Endothelial cell of umbilical vein (primary cell): ENCODE data around the gene JARID2. TPM values are rescaled to one million over a fixed set of nuclear protein-coding genes. Genes with fewer than 3 reads are reported as not detected.

Source experiments
- BruUV-seq: library from RNA; stranded (reverse); fragments of 400-500 nt; replicated peaks from 2 replicates; lab custom pipeline; 2021; lab: Mats Ljungman, UMichigan
- CTCF ChIA-PET: fragments of 300-600, 350-600 bp; sonication (Branson Sonifier 250); formaldehyde crosslinking; loops from one replicate; lab custom pipeline; 2021; ENCODE audit warnings: antibody characterized with exemption, inconsistent platforms; lab: Charles Lee
- POLR2A ChIA-PET: fragments of 300-600, 350-600 bp; sonication (Branson Sonifier 250); formaldehyde crosslinking; loops from one replicate; lab custom pipeline; 2021; ENCODE audit warnings: antibody characterized with exemption, inconsistent platforms; lab: Charles Lee
- DNase-seq: peaks from one replicate; pipeline ENCODE4 v3.0.0-alpha.2; 2011; ENCODE audit warnings: low read depth, low spot score
- FAIRE-seq: peaks from 2 replicates; lab custom pipeline; 2011; peaks lifted over from hg19 to GRCh38; lab: Jason Lieb, UNC
- H2AFZ ChIP-seq: 2 replicates; pipeline ENCODE4 v1.6.0; 2012; ENCODE audit warnings: low read depth, low read length, control low read depth, inconsistent platforms
- H3K27ac ChIP-seq: 2 replicates; pipeline ENCODE4 v1.5.1; 2011; ENCODE audit warnings: low read depth, mild to moderate bottlenecking, control low read depth, low read length, moderate library complexity; ENCODE audit not compliant: insufficient read depth
- H3K27me3 ChIP-seq, 2 experiments: 2 replicates each; pipeline versions ENCODE4 v1.6.0 to v1.6.1; 2011; ENCODE audit warnings: low read length in 2 of 2, mixed read lengths in 1 of 2; ENCODE audit not compliant: control insufficient read depth in 2 of 2, insufficient read depth in 2 of 2
- H3K36me3 ChIP-seq, 2 experiments: 2 replicates in 1 of 2; 3 replicates in 1 of 2; pipeline ENCODE4 v1.5.1; 2011; ENCODE audit warnings: low read length in 2 of 2, mild to moderate bottlenecking in 1 of 2, moderate library complexity in 1 of 2; ENCODE audit not compliant: control insufficient read depth in 2 of 2, insufficient read depth in 2 of 2; ENCODE audit errors: extremely low read depth in 1 of 2
- H3K4me1 ChIP-seq: 3 replicates; pipeline ENCODE4 v1.5.1; 2011; ENCODE audit warnings: mild to moderate bottlenecking, low read length; ENCODE audit not compliant: control insufficient read depth, insufficient read depth; ENCODE audit errors: extremely low read depth
- H3K4me2 ChIP-seq: 2 replicates; pipeline ENCODE4 v1.6.1; 2011; ENCODE audit warnings: low read length, control low read depth, mixed read lengths; ENCODE audit not compliant: insufficient read depth
- H3K4me3 ChIP-seq, 3 experiments: fragments of 200-600 bp in 1 of 3; sonication (generic), shearing (Covaris generic) in 1 of 3; replicated peaks in 1 of 3; 2 replicates each; pipeline ENCODE4 v1.5.1; 2011 to 2016; ENCODE audit warnings: control low read depth in 3 of 3, low read length in 3 of 3, mild to moderate bottlenecking in 2 of 3, inconsistent platforms in 1 of 3, low read depth in 1 of 3, moderate library complexity in 1 of 3; ENCODE audit not compliant: insufficient read depth in 1 of 3
- H3K79me2 ChIP-seq: 2 replicates; pipeline ENCODE4 v1.6.0; 2012; ENCODE audit warnings: low read length, inconsistent platforms; ENCODE audit not compliant: control insufficient read depth, insufficient read depth
- H3K9ac ChIP-seq: replicated peaks from 2 replicates; pipeline ENCODE3; 2011; ENCODE audit warnings: low read length, control low read depth; ENCODE audit not compliant: insufficient read depth; ENCODE audit errors: extremely low read depth
- H3K9me1 ChIP-seq: replicated peaks from 3 replicates; pipeline ENCODE4 v1.6.0; 2011; ENCODE audit warnings: mild to moderate bottlenecking, low read length; ENCODE audit not compliant: control insufficient read depth, insufficient read depth; ENCODE audit errors: extremely low read depth
- H3K9me3 ChIP-seq: replicated peaks from 2 replicates; pipeline ENCODE4 v1.5.1; 2012; ENCODE audit warnings: low read length, inconsistent platforms; ENCODE audit not compliant: control insufficient read depth, insufficient read depth
- H4K20me1 ChIP-seq: replicated peaks from 2 replicates; pipeline ENCODE3; 2011; ENCODE audit warnings: mild to moderate bottlenecking, low read length; ENCODE audit not compliant: control insufficient read depth, insufficient read depth; ENCODE audit errors: extremely low read depth
- EZH2 ChIP-seq: IDR thresholded peaks from 2 replicates; pipeline ENCODE4 v1.6.1; 2012; ENCODE audit warnings: borderline replicate concordance, low read depth, mild to moderate bottlenecking, moderate library complexity, low read length, inconsistent platforms; ENCODE audit not compliant: severe bottlenecking
- FOS ChIP-seq: IDR thresholded peaks from 2 replicates; pipeline ENCODE4 v1.6.1; 2011; ENCODE audit warnings: mild to moderate bottlenecking, low read length, moderate library complexity, borderline replicate concordance; ENCODE audit not compliant: insufficient read depth
- GATA2 ChIP-seq: IDR thresholded peaks from 2 replicates; pipeline ENCODE4 v1.7.0; 2011; ENCODE audit warnings: low read depth, mild to moderate bottlenecking, moderate library complexity, mixed read lengths, low read length; ENCODE audit not compliant: insufficient read length, insufficient read depth
- MYC ChIP-seq: IDR thresholded peaks from one replicate; pipeline ENCODE4 v1.6.1; 2011; ENCODE audit warnings: mild to moderate bottlenecking, low read depth, low read length
- POLR2A ChIP-seq: IDR thresholded peaks from 2 replicates; pipeline ENCODE4 v1.6.1; 2012; ENCODE audit warnings: low read depth, mild to moderate bottlenecking, control low read depth, low read length
- dilution Hi-C: fragments of 300-500 bp; cut with MboI; formaldehyde crosslinking; loops from one replicate; pipeline ENCODE4 v1.15.0; 2019; ENCODE audit warnings: low sequenced_read_pairs; ENCODE audit not compliant: extremely low pct_ligation_motif_present
- intact Hi-C: fragments of 100-400 bp; cut with micrococcal nuclease; formaldehyde crosslinking; loops from one replicate; pipeline ENCODE4 v1.10.0; 2022
- polyA plus RNA-seq, 4 experiments: library from polyadenylated mRNA; depleted of rRNA in 3 of 4; stranded (reverse) in 3 of 4; unstranded in 1 of 4; fragments of >200 nt; gene quantifications; 2 replicates each; pipeline versions ENCODE4 v1.2.1 to v1.2.3, GENCODE V29; 2011 to 2012; ENCODE audit warnings: missing spikeins in 1 of 4
- total RNA-seq: library from RNA; stranded (reverse); gene quantifications from 2 replicates; pipeline ENCODE4 v1.2.3, GENCODE V29; 2021
- TF ChIP-seq, protein P1 (sequence below), 2 donors: IDR thresholded peaks; 1 replicate in 1 of 2; 2 replicates in 1 of 2; pipeline ENCODE4 v1.5.1; 2011; ENCODE audit warnings: low read length in 2 of 2, mild to moderate bottlenecking in 2 of 2, moderate library complexity in 2 of 2, control low read depth in 1 of 2, inconsistent platforms in 1 of 2, low read depth in 1 of 2; ENCODE audit not compliant: insufficient read depth in 1 of 2; ENCODE audit errors: extremely low read depth in 1 of 2
- TF ChIP-seq, protein P2 (sequence below): IDR thresholded peaks from 2 replicates; pipeline ENCODE4 v1.6.1; 2011; ENCODE audit not compliant: insufficient read depth, insufficient read length

Gene JARID2
- total and polyA plus RNA-seq, 2 donors (not counting 3 experiments of a cell fraction or from before 2014, with no cell fraction given), result 2.9 to 10.6 TPM

DNA sequence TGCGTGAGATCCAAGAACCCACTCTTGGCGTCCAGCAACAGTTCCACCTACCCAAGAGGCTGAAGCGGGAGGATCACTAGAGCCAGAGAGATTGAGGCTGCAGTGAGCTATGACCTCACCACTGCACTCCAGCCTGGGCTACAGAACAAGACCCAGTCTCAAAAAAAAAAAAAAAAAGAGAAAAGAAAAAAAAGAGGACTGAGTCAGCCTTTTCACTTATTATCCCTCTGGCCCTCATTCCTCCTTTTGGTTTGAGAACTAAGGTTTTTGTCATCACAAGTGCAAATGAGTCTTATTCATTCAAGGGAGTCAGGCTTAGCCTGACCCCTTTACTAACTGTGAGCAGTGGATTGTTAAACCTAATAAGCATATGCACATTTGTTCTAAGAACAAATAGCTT, 37.9 kb upstream of the JARID2 start:
- BruUV-seq, result no TSS peak
- no peak overlapping the region for H2AFZ ChIP-seq
- dilution Hi-C loops, result no loop called here

More for the DNA sequence above, 37.9 kb upstream of the JARID2 start:
- ChIA-PET CTCF (no interaction called here), POLR2A (no interaction called here)
- TF ChIP-seq MYC (no peak), POLR2A (no peak), EZH2 (no peak), GATA2 (no peak), FOS (no peak)
- TF ChIP-seq, protein P1, sequence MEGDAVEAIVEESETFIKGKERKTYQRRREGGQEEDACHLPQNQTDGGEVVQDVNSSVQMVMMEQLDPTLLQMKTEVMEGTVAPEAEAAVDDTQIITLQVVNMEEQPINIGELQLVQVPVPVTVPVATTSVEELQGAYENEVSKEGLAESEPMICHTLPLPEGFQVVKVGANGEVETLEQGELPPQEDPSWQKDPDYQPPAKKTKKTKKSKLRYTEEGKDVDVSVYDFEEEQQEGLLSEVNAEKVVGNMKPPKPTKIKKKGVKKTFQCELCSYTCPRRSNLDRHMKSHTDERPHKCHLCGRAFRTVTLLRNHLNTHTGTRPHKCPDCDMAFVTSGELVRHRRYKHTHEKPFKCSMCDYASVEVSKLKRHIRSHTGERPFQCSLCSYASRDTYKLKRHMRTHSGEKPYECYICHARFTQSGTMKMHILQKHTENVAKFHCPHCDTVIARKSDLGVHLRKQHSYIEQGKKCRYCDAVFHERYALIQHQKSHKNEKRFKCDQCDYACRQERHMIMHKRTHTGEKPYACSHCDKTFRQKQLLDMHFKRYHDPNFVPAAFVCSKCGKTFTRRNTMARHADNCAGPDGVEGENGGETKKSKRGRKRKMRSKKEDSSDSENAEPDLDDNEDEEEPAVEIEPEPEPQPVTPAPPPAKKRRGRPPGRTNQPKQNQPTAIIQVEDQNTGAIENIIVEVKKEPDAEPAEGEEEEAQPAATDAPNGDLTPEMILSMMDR (IDR thresholded peaks at IDR 0.05; ENCODE audit: extremely low read depth in 1 of 2, insufficient read depth in 1 of 2, low read depth in 1 of 2, low read length in 2 of 2), result no peak
- TF ChIP-seq, protein P2, sequence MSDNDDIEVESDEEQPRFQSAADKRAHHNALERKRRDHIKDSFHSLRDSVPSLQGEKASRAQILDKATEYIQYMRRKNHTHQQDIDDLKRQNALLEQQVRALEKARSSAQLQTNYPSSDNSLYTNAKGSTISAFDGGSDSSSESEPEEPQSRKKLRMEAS, result no peak
- no peaks in the 10 kb centered on the region for H3K4me1 ChIP-seq
- H3K27ac ChIP-seq, result no peak overlapping the region
- intact Hi-C loops, result no loop called here
- H4K20me1 ChIP-seq, result no peaks in the 10 kb centered on the region
- H3K27me3 ChIP-seq, result no peaks in the 10 kb centered on the region
- H3K9me1 ChIP-seq, result no peaks in the 10 kb centered on the region
- H3K79me2 ChIP-seq, result no peaks in the 10 kb centered on the region
- H3K9ac ChIP-seq, result no peak overlapping the region
- FAIRE-seq (no peak), DNase-seq (no peak)
- H3K4me3 ChIP-seq, result no peak overlapping the region
- no peak overlapping the region for H3K4me2 ChIP-seq
- no peaks in the 10 kb centered on the region for H3K36me3 ChIP-seq
- H3K9me3 ChIP-seq, result no peaks in the 10 kb centered on the region
